GM23248 (cell line): ENCODE results near the gene BCL11B. TPM values are rescaled to one million over a fixed set of nuclear protein-coding genes. Genes with fewer than 3 reads are reported as not detected.

ENCODE experiments used
- DNase-seq: peaks from one replicate; pipeline ENCODE4 v3.0.0-alpha.2; 2015
- H2AFZ ChIP-seq: fragments of 200-600 bp; sonication (generic); 2 replicates; pipeline ENCODE4 v1.6.1; 2016; ENCODE audit warnings: antibody characterized with exemption
- H3F3A ChIP-seq: fragments of 200-600 bp; sonication (generic); 2 replicates; pipeline ENCODE4 v1.6.1; 2016; ENCODE audit warnings: mild to moderate bottlenecking, antibody characterized with exemption, mixed run types; ENCODE audit not compliant: insufficient read depth
- H3K27ac ChIP-seq: fragments of 200-600 bp; sonication (generic); 2 replicates; pipeline ENCODE4 v1.5.1; 2016; ENCODE audit warnings: mild to moderate bottlenecking
- H3K27me3 ChIP-seq: fragments of 200-600 bp; sonication (generic); replicated peaks from 2 replicates; pipeline ENCODE4 v1.6.1; 2016; ENCODE audit warnings: mild to moderate bottlenecking; ENCODE audit not compliant: insufficient read depth
- H3K36me3 ChIP-seq: fragments of 200-600 bp; sonication (generic); 2 replicates; pipeline ENCODE4 v1.6.1; 2016; ENCODE audit warnings: low read depth, mild to moderate bottlenecking
- H3K4me1 ChIP-seq: fragments of 200-600 bp; sonication (generic); 2 replicates; pipeline ENCODE4 v1.6.1; 2016; ENCODE audit warnings: mild to moderate bottlenecking; ENCODE audit not compliant: insufficient read depth
- H3K4me2 ChIP-seq: fragments of 200-600 bp; sonication (generic); one replicate; pipeline ENCODE4 v1.6.1; 2016; ENCODE audit warnings: mild to moderate bottlenecking; ENCODE audit not compliant: unreplicated experiment
- H3K4me3 ChIP-seq: fragments of 200-600 bp; sonication (generic); 2 replicates; pipeline ENCODE4 v1.5.1; 2016; ENCODE audit warnings: mild to moderate bottlenecking
- H3K79me2 ChIP-seq: fragments of 200-600 bp; sonication (generic); 2 replicates; pipeline ENCODE4 v1.6.1; 2016; ENCODE audit warnings: mild to moderate bottlenecking; ENCODE audit not compliant: insufficient read depth
- H3K9ac ChIP-seq: fragments of 200-600 bp; sonication (generic); 2 replicates; pipeline ENCODE4 v1.6.1; 2016; ENCODE audit warnings: mild to moderate bottlenecking
- H3K9me2 ChIP-seq: fragments of 200-600 bp; sonication (generic); 2 replicates; pipeline ENCODE4 v1.6.1; 2016; ENCODE audit warnings: mixed run types, mild to moderate bottlenecking, moderate library complexity; ENCODE audit not compliant: insufficient read depth
- H3K9me3 ChIP-seq: fragments of 200-600 bp; sonication (generic); one replicate; pipeline ENCODE4 v1.6.1; 2017; ENCODE audit warnings: low read depth
- H4K20me1 ChIP-seq: fragments of 200-600 bp; sonication (generic); 2 replicates; pipeline ENCODE4 v1.6.0; 2016; ENCODE audit not compliant: insufficient read depth
- EZH2 ChIP-seq: fragments of 200-600 bp; sonication (generic); IDR thresholded peaks from 2 replicates; pipeline ENCODE4 v1.6.1; 2018; ENCODE audit warnings: antibody characterized with exemption, mild to moderate bottlenecking; ENCODE audit not compliant: insufficient read depth, poor library complexity, severe bottlenecking
- EZH2phosphoT487 ChIP-seq: fragments of 200-600 bp; sonication (generic); IDR thresholded peaks from 2 replicates; pipeline ENCODE4 v1.6.1; 2018; ENCODE audit warnings: antibody characterized with exemption, moderate library complexity, mild to moderate bottlenecking, low read depth; ENCODE audit not compliant: insufficient read depth
- WGBS, 2 experiments: methylation state at CpG; one replicate each; pipeline ENCODE4 v1.1.6; 2015 to 2017; ENCODE audit warnings: low lambda C conversion rate in 2 of 2, low coverage in 1 of 2; ENCODE audit errors: missing lambda C conversion rate in 2 of 2; 5-methylcytosine and 5-hydroxymethylcytosine counted together
- in situ Hi-C: fragments of 300-500 bp; cut with MboI; formaldehyde crosslinking; loops from 2 replicates; pipeline ENCODE4 v1.15.0; 2020
- polyA plus RNA-seq: library from polyadenylated mRNA; unstranded; fragments of >200 nt; fragmentation: Nextera tagmentation; extraction: Ambion mirVana; gene quantifications from 2 replicates; pipeline ENCODE4 v1.2.1, GENCODE V29; 2016
- total RNA-seq: library from RNA; depleted of rRNA; stranded (reverse); fragments of >200 nt; shearing (Covaris generic); gene quantifications from 2 replicates; pipeline ENCODE4 v1.2.3, GENCODE V29; 2014

Gene BCL11B
- total and polyA plus RNA-seq, 2 experiments from 2014 or later: not detected

- no peak for DNase-seq
- no peaks in the 10 kb centered on the region for H3K9me3 ChIP-seq
- H3K9ac ChIP-seq: no peak overlapping the region
- H4K20me1 ChIP-seq: no peaks in the 10 kb centered on the region
- no peak overlapping the region for H3K27ac ChIP-seq
- H3K4me2 ChIP-seq: no peak overlapping the region
- H2AFZ ChIP-seq: no peak overlapping the region
- no peak overlapping the region for H3K4me3 ChIP-seq
- in situ Hi-C loops: loop anchor here (25.0 kb wide), 1 partner anchor 1132 kb away; no protein-coding TSS in a partner anchor
- no peaks in the 10 kb centered on the region for H3K79me2 ChIP-seq
- H3F3A ChIP-seq: no peaks in the 10 kb centered on the region
- WGBS, 2 experiments: 13 to 14% methylated on average over 15 to 19 of the region's 19 CpGs
- H3K4me1 ChIP-seq: peaks cover 13% of the 10 kb centered on the region; the same call in 1 of the 2 replicates
- no peaks in the 10 kb centered on the region for H3K9me2 ChIP-seq
- TF ChIP-seq EZH2 (peak; percentile 57), EZH2phosphoT487 (no peak)
- H3K36me3 ChIP-seq: no peaks in the 10 kb centered on the region
- peaks cover 83% of the 10 kb centered on the region for H3K27me3 ChIP-seq
These were observed 2.9 kb downstream of the BCL11B start for GRCh38 chr14:99268810-99269707.

GRCh38 chr14:99267837-99268781 lies 3.9 kb downstream of the BCL11B start:
- WGBS, 2 experiments: 37 to 44% methylated on average over 14 to 16 of the region's 16 CpGs
- Histone ChIP-seq H3K27ac (no peak overlapping the region), H2AFZ (no peak overlapping the region), H3K9me3 (no peaks in the 10 kb centered on the region), H3K9me2 (no peaks in the 10 kb centered on the region), H3K4me3 (no peak overlapping the region), H4K20me1 (no peaks in the 10 kb centered on the region), H3K27me3 (peaks cover 81% of the 10 kb centered on the region), H3K4me1 (peaks cover 12% of the 10 kb centered on the region; the same call in 1 of the 2 replicates), H3K4me2 (no peak overlapping the region), H3K9ac (no peak overlapping the region), H3K36me3 (no peaks in the 10 kb centered on the region), H3K79me2 (no peaks in the 10 kb centered on the region), H3F3A (no peaks in the 10 kb centered on the region)
- TF ChIP-seq EZH2phosphoT487 (no peak), EZH2 (no peak)
- in situ Hi-C loops: loop anchor here (25.0 kb wide), 1 partner anchor 1131 kb away; no protein-coding TSS in a partner anchor
- DNase-seq: no peak

GRCh38 chr14:99267381-99267780 lies 4.6 kb downstream of the BCL11B start:
- H3K4me3 ChIP-seq: no peak overlapping the region
- no peaks in the 10 kb centered on the region for H3K9me2 ChIP-seq
- H3K4me1 ChIP-seq: peaks cover 9% of the 10 kb centered on the region; the same call in 1 of the 2 replicates
- no peak for TF ChIP-seq EZH2
- no peak for TF ChIP-seq EZH2phosphoT487
- DNase-seq: no peak
- H3K79me2 ChIP-seq: no peaks in the 10 kb centered on the region
- no peaks in the 10 kb centered on the region for H3K36me3 ChIP-seq
- WGBS, 2 experiments: 37 to 41% methylated on average over 4 of the region's 4 CpGs
- no peaks in the 10 kb centered on the region for H3F3A ChIP-seq
- peaks cover 81% of the 10 kb centered on the region for H3K27me3 ChIP-seq
- no peak overlapping the region for H3K4me2 ChIP-seq
- no peak overlapping the region for H3K27ac ChIP-seq
- no peaks in the 10 kb centered on the region for H4K20me1 ChIP-seq
- H3K9me3 ChIP-seq: no peaks in the 10 kb centered on the region
- no peak overlapping the region for H2AFZ ChIP-seq
- in situ Hi-C loops: loop anchor here (25.0 kb wide), 1 partner anchor 1130 kb away; no protein-coding TSS in a partner anchor
- H3K9ac ChIP-seq: no peak overlapping the region
